Keratinocyte (primary cell): Measurements from ENCODE around the gene ERN2. TPM values are rescaled to one million over a fixed set of nuclear protein-coding genes. Genes with fewer than 3 reads are reported as not detected.
"Not testable (repeated sequence)": the region's sequence is repeated elsewhere in the genome, so short reads cannot be mapped to it uniquely, and the experiment has no call there.

Experiments
- DNase-seq: peaks from one replicate; pipeline ENCODE4 v3.0.0-alpha.2; 2011; ENCODE audit warnings: low read depth, missing footprints, low spot score
- FAIRE-seq: peaks from 2 replicates; lab custom pipeline; 2011; peaks lifted over from hg19 to GRCh38; lab: Jason Lieb, UNC
- H2AFZ ChIP-seq: 2 replicates; pipeline ENCODE4 v1.6.0; 2012; ENCODE audit warnings: low read length, control low read depth, inconsistent platforms; ENCODE audit not compliant: control insufficient read depth
- H3K27ac ChIP-seq: 2 replicates; pipeline ENCODE4 v1.5.1; 2011; ENCODE audit warnings: low read length; ENCODE audit not compliant: control insufficient read depth, insufficient read depth
- H3K27me3 ChIP-seq: 3 replicates; pipeline ENCODE4 v1.6.0; 2011; ENCODE audit warnings: low read length; ENCODE audit not compliant: control insufficient read depth, insufficient read depth; ENCODE audit errors: extremely low read depth
- H3K36me3 ChIP-seq, 2 experiments: 2 replicates in 1 of 2; 3 replicates in 1 of 2; pipeline ENCODE4 v1.5.1; 2011; ENCODE audit warnings: low read length in 2 of 2, mild to moderate bottlenecking in 1 of 2; ENCODE audit not compliant: control insufficient read depth in 2 of 2, insufficient read depth in 2 of 2; ENCODE audit errors: extremely low read depth in 1 of 2
- H3K4me1 ChIP-seq: 3 replicates; pipeline ENCODE4 v1.5.1; 2011; ENCODE audit warnings: low read length; ENCODE audit not compliant: control insufficient read depth, insufficient read depth; ENCODE audit errors: extremely low read depth
- H3K4me2 ChIP-seq: 3 replicates; pipeline ENCODE4 v1.6.0; 2011; ENCODE audit warnings: low read depth, low read length; ENCODE audit not compliant: control insufficient read depth, insufficient read depth; ENCODE audit errors: extremely low read depth
- H3K4me3 ChIP-seq, 3 experiments: fragments of 200-600 bp in 1 of 3; sonication (generic) in 1 of 3; 2 replicates in 2 of 3; 3 replicates in 1 of 3; pipeline ENCODE4 v1.5.1; 2011 to 2016; ENCODE audit warnings: low read length in 3 of 3, mild to moderate bottlenecking in 3 of 3, control low read depth in 2 of 3, inconsistent platforms in 1 of 3, low read depth in 1 of 3, mixed read lengths in 1 of 3, mixed run types in 1 of 3, moderate library complexity in 1 of 3; ENCODE audit not compliant: control insufficient read depth in 2 of 3, insufficient read depth in 2 of 3; ENCODE audit errors: extremely low read depth in 1 of 3
- H3K79me2 ChIP-seq: 2 replicates; pipeline ENCODE4 v1.6.0; 2012; ENCODE audit warnings: low read length; ENCODE audit not compliant: control insufficient read depth, insufficient read depth
- H3K9ac ChIP-seq: 3 replicates; pipeline ENCODE4 v1.6.0; 2011; ENCODE audit warnings: low read length; ENCODE audit not compliant: control insufficient read depth, insufficient read depth; ENCODE audit errors: extremely low read depth
- H3K9me1 ChIP-seq: 3 replicates; pipeline ENCODE4 v1.6.0; 2011; ENCODE audit warnings: low read length; ENCODE audit not compliant: control insufficient read depth, insufficient read depth; ENCODE audit errors: extremely low read depth
- H3K9me3 ChIP-seq: 2 replicates; pipeline ENCODE4 v1.5.1; 2012; ENCODE audit warnings: low read depth, low read length; ENCODE audit not compliant: control insufficient read depth
- H4K20me1 ChIP-seq: 3 replicates; pipeline ENCODE4 v1.6.0; 2011; ENCODE audit warnings: low read length; ENCODE audit not compliant: control insufficient read depth, insufficient read depth; ENCODE audit errors: extremely low read depth
- CTCF ChIP-seq, 3 experiments: IDR thresholded peaks in 1 of 3; conservative IDR thresholded peaks in 1 of 3; optimal IDR thresholded peaks in 1 of 3; 2 replicates in 2 of 3; 3 replicates in 1 of 3; pipeline versions ENCODE3 to v1.5.1; 2011; ENCODE audit warnings: low read length in 3 of 3, mild to moderate bottlenecking in 3 of 3, moderate library complexity in 2 of 3, control low read depth in 1 of 3, inconsistent platforms in 1 of 3; ENCODE audit not compliant: insufficient read depth in 2 of 3; ENCODE audit errors: extremely low read depth in 1 of 3
- EZH2 ChIP-seq: IDR thresholded peaks from one replicate; pipeline ENCODE4 v1.6.1; 2012; ENCODE audit warnings: inconsistent platforms, mild to moderate bottlenecking, low read length, moderate library complexity
- dilution Hi-C: fragments of 300-500 bp; cut with MboI; formaldehyde crosslinking; loops from one replicate; pipeline ENCODE4 v1.7.0; 2020; ENCODE audit warnings: low sequenced_read_pairs; ENCODE audit not compliant: extremely low pct_ligation_motif_present
- polyA plus RNA-seq, 5 experiments: library from polyadenylated mRNA; depleted of rRNA in 3 of 5; stranded (reverse) in 3 of 5; stranded (forward) in 1 of 5; unstranded in 1 of 5; fragments of >200 nt; gene quantifications; 1 replicate in 1 of 5; 2 replicates in 3 of 5; 3 replicates in 1 of 5; pipeline versions ENCODE4 v1.2.1 to v1.2.3, GENCODE V29; 2011 to 2012; ENCODE audit warnings: missing spikeins in 2 of 5, low read depth in 1 of 5, low replicate concordance in 1 of 5

The ERN2 gene
- polyA plus RNA-seq, 1 donor (not counting 4 experiments of a cell fraction or from before 2014, with no cell fraction given) = not detected

GRCh38 chr16:23754594-23755483 lies 41.8 kb upstream of the ERN2 start, which contains the start of gene CHP2:
Gene CHP2 (plus strand): TSS chr16:23755026. CDS start chr16:23755050, 24 bp downstream.
- TF ChIP-seq CTCF (optimal IDR thresholded peaks at IDR 0.05 in 1 of 3, IDR thresholded peaks at IDR 0.05 in 1 of 3, conservative IDR thresholded peaks at IDR 0.05 in 1 of 3; ENCODE audit: extremely low read depth in 1 of 3, insufficient read depth in 2 of 3, low read length in 3 of 3) = no peak
- TF ChIP-seq EZH2 = peak; percentile 53
- H2AFZ ChIP-seq = peak within 1 kb of the TSS; percentile 30

GRCh38 chr16:23753908-23754593 lies 41.0 kb upstream of the ERN2 start:
- H2AFZ ChIP-seq = peak overlapping the region; percentile 15
- TF ChIP-seq EZH2 (no peak), CTCF (optimal IDR thresholded peaks at IDR 0.05 in 1 of 3, IDR thresholded peaks at IDR 0.05 in 1 of 3, conservative IDR thresholded peaks at IDR 0.05 in 1 of 3; ENCODE audit: extremely low read depth in 1 of 3, insufficient read depth in 2 of 3, low read length in 3 of 3) (no peak)
- no peaks in the 10 kb centered on the region for H3K4me1 ChIP-seq
- H3K4me3 ChIP-seq = peak overlapping the region in 2 of 3 experiments; percentile 38 to 44
- peak overlapping the region; percentile 79 for H3K4me2 ChIP-seq
- H3K27ac ChIP-seq = no peak overlapping the region
- H4K20me1 ChIP-seq = no peaks in the 10 kb centered on the region
- H3K79me2 ChIP-seq = no peaks in the 10 kb centered on the region
- H3K9ac ChIP-seq = no peak overlapping the region
- dilution Hi-C loops = no loop called here
- peaks cover 28% of the 10 kb centered on the region for H3K27me3 ChIP-seq
- H3K36me3 ChIP-seq = no peaks in the 10 kb centered on the region
- no peak for DNase-seq
- no peak for FAIRE-seq
- no peaks in the 10 kb centered on the region for H3K9me1 ChIP-seq
- no peaks in the 10 kb centered on the region for H3K9me3 ChIP-seq

More at GRCh38 chr16:23754594-23755483, 41.8 kb upstream of the ERN2 start, which contains the start of gene CHP2:
- Histone ChIP-seq H3K4me1 (no peaks in the 10 kb centered on the region), H3K79me2 (no peaks in the 10 kb centered on the region), H3K4me2 (peak within 1 kb of the TSS; percentile 79), H3K9me3 (no peaks in the 10 kb centered on the region), H4K20me1 (no peaks in the 10 kb centered on the region), H3K9me1 (no peaks in the 10 kb centered on the region), H3K27me3 (peaks cover 28% of the 10 kb centered on the region), H3K4me3 (peak within 1 kb of the TSS; percentile 33 to 44 (median 38)), H3K9ac (peak within 1 kb of the TSS; percentile 37), H3K36me3 (no peaks in the 10 kb centered on the region), H3K27ac (no peak within 1 kb of the TSS)
- no peak for FAIRE-seq
- DNase-seq = no peak
- dilution Hi-C loops = no loop called here

GRCh38 chr16:23751053-23751452 lies 38.0 kb upstream of the ERN2 start:
- H3K9ac ChIP-seq, dilution Hi-C loops, H3K27ac ChIP-seq, H3K9me1 ChIP-seq, H3K79me2 ChIP-seq, H3K4me2 ChIP-seq, H4K20me1 ChIP-seq, H2AFZ ChIP-seq, H3K4me1 ChIP-seq, DNase-seq, H3K36me3 ChIP-seq, H3K9me3 ChIP-seq, FAIRE-seq, H3K4me3 ChIP-seq: not testable (repeated sequence)
- peaks cover 24% of the 10 kb centered on the region for H3K27me3 ChIP-seq
